Measurements from ENCODE around the gene NUP93. TPM values are rescaled to one million over a fixed set of nuclear protein-coding genes. Genes with fewer than 3 reads are reported as not detected.
A peak's percentile ranks its signal among the peaks of the same experiment; 100 is the strongest.

NUP93 gene
- polyA plus RNA-seq, 1 donor (not counting 4 experiments of a cell fraction or from before 2014, with no cell fraction given) = 74.1 TPM

DNA sequence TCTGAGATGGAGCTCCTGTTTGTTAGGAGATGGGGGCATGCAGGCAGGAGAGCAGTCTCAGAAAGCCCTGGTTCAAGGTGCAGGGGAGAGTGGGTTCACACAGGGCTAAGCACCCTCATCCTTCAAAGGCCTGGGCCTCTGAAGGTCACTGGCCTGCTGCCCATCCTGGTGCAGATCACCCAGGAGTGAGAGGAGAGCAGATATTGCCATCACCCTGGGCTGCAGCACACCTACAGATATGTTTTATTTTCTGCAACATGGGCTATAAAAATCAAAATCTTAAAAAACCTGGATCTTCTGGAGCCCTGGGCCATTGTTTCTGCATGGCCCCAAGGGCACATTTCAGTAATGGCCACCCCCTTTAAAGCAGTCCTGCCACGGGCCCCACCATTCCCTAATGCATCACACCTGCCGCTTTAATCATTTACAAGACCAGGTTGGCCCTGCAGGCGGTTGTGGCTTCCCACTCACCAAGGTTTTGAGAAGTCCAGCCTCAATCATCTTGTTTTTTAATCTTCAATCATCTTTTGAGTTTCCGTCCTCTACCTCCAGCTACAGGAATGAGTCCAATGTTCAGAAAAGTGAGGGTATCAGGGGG, 20.4 kb upstream of the NUP93 start:
- DNase-seq (ENCODE audit: low read depth, low spot score) (no peak), FAIRE-seq (no peak)
- Histone ChIP-seq H3K27me3 (ENCODE audit: control insufficient read depth, extremely low read depth, insufficient read depth, low read length) (peaks cover 5% of the 10 kb centered on the region), H3K9me1 (ENCODE audit: control insufficient read depth, extremely low read depth, insufficient read depth, low read length) (no peaks in the 10 kb centered on the region), H3K4me1 (ENCODE audit: control insufficient read depth, extremely low read depth, insufficient read depth, low read length) (peaks cover 10% of the 10 kb centered on the region), H3K27ac (ENCODE audit: control insufficient read depth, insufficient read depth, low read length) (no peak overlapping the region), H3K4me3 (ENCODE audit: control insufficient read depth in 2 of 3, extremely low read depth in 1 of 3, insufficient read depth in 2 of 3, low read depth in 1 of 3, low read length in 3 of 3) (no peak overlapping the region), H3K4me2 (ENCODE audit: control insufficient read depth, extremely low read depth, insufficient read depth, low read depth, low read length) (no peak overlapping the region), H3K36me3 (ENCODE audit: control insufficient read depth in 2 of 2, extremely low read depth in 1 of 2, insufficient read depth in 2 of 2, low read length in 2 of 2) (no peaks in the 10 kb centered on the region), H3K9me3 (ENCODE audit: control insufficient read depth, low read depth, low read length) (no peaks in the 10 kb centered on the region), H2AFZ (ENCODE audit: control insufficient read depth, low read length) (peak overlapping the region; percentile 46), H4K20me1 (ENCODE audit: control insufficient read depth, extremely low read depth, insufficient read depth, low read length) (no peaks in the 10 kb centered on the region), H3K9ac (ENCODE audit: control insufficient read depth, extremely low read depth, insufficient read depth, low read length) (no peak overlapping the region), H3K79me2 (ENCODE audit: control insufficient read depth, insufficient read depth, low read length) (no peaks in the 10 kb centered on the region)
- TF ChIP-seq, protein P1, sequence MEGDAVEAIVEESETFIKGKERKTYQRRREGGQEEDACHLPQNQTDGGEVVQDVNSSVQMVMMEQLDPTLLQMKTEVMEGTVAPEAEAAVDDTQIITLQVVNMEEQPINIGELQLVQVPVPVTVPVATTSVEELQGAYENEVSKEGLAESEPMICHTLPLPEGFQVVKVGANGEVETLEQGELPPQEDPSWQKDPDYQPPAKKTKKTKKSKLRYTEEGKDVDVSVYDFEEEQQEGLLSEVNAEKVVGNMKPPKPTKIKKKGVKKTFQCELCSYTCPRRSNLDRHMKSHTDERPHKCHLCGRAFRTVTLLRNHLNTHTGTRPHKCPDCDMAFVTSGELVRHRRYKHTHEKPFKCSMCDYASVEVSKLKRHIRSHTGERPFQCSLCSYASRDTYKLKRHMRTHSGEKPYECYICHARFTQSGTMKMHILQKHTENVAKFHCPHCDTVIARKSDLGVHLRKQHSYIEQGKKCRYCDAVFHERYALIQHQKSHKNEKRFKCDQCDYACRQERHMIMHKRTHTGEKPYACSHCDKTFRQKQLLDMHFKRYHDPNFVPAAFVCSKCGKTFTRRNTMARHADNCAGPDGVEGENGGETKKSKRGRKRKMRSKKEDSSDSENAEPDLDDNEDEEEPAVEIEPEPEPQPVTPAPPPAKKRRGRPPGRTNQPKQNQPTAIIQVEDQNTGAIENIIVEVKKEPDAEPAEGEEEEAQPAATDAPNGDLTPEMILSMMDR (optimal IDR thresholded peaks at IDR 0.05 in 1 of 3, IDR thresholded peaks at IDR 0.05 in 1 of 3, conservative IDR thresholded peaks at IDR 0.05 in 1 of 3; ENCODE audit: extremely low read depth in 1 of 3, insufficient read depth in 2 of 3, low read length in 3 of 3) = no peak
- TF ChIP-seq EZH2 (IDR thresholded peaks at IDR 0.05; ENCODE audit: low read length) = no peak
- dilution Hi-C loops (cut with MboI; ENCODE audit: extremely low pct_ligation_motif_present, low sequenced_read_pairs) = no loop called here

DNA sequence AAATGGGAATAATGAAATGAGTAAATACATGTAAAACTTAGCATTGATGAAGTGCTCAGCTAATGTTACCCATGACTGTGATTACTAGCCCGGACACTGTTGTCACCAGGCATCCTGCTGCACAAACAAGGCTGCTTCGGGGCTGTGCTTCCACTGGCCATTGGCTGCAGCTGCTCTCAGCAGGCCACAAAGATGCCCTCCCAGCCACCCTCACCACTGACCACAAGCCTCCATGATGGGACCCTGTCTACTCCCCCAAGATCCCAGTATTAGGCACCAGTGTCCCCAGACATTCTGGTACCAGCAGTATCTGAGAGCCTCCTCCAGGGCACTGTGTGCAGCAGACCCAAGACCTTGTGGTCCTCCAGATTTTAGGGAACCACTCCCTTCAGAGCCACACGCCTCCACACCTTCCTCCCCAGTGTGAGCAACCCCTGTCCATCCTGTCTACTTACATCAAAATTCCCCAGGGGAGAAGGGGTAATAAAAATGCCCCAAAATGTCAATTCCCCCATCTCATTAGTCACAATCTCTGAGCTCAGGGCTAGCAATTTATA, 19.7 kb upstream of the NUP93 start:
- TF ChIP-seq EZH2 (IDR thresholded peaks at IDR 0.05; ENCODE audit: low read length) = no peak
- TF ChIP-seq, protein P1 (optimal IDR thresholded peaks at IDR 0.05 in 1 of 3, IDR thresholded peaks at IDR 0.05 in 1 of 3, conservative IDR thresholded peaks at IDR 0.05 in 1 of 3; ENCODE audit: extremely low read depth in 1 of 3, insufficient read depth in 2 of 3, low read length in 3 of 3) = no peak
- FAIRE-seq (no peak), DNase-seq (ENCODE audit: low read depth, low spot score) (no peak)
- dilution Hi-C loops (cut with MboI; ENCODE audit: extremely low pct_ligation_motif_present, low sequenced_read_pairs) = no loop called here
- Histone ChIP-seq H3K4me2 (ENCODE audit: control insufficient read depth, extremely low read depth, insufficient read depth, low read depth, low read length) (no peak overlapping the region), H3K9me1 (ENCODE audit: control insufficient read depth, extremely low read depth, insufficient read depth, low read length) (no peaks in the 10 kb centered on the region), H2AFZ (ENCODE audit: control insufficient read depth, low read length) (no peak overlapping the region), H3K36me3 (ENCODE audit: control insufficient read depth in 2 of 2, extremely low read depth in 1 of 2, insufficient read depth in 2 of 2, low read length in 2 of 2) (no peaks in the 10 kb centered on the region), H3K9me3 (ENCODE audit: control insufficient read depth, low read depth, low read length) (no peaks in the 10 kb centered on the region), H3K27ac (ENCODE audit: control insufficient read depth, insufficient read depth, low read length) (no peak overlapping the region), H3K4me3 (ENCODE audit: control insufficient read depth in 2 of 3, extremely low read depth in 1 of 3, insufficient read depth in 2 of 3, low read depth in 1 of 3, low read length in 3 of 3) (no peak overlapping the region), H3K79me2 (ENCODE audit: control insufficient read depth, insufficient read depth, low read length) (no peaks in the 10 kb centered on the region), H3K27me3 (ENCODE audit: control insufficient read depth, extremely low read depth, insufficient read depth, low read length) (peaks cover 5% of the 10 kb centered on the region), H3K4me1 (ENCODE audit: control insufficient read depth, extremely low read depth, insufficient read depth, low read length) (peaks cover 10% of the 10 kb centered on the region), H4K20me1 (ENCODE audit: control insufficient read depth, extremely low read depth, insufficient read depth, low read length) (no peaks in the 10 kb centered on the region), H3K9ac (ENCODE audit: control insufficient read depth, extremely low read depth, insufficient read depth, low read length) (no peak overlapping the region)

Data from keratinocyte (primary cell).